Mesenchymal stem cell (in vitro differentiated cells and primary cell): ENCODE results near the gene TEX36.
A peak's percentile ranks its signal among the peaks of the same experiment; 100 is the strongest.

Source experiments
- DNase-seq: peaks from one replicate; pipeline ENCODE4 v3.0.0-alpha.2; 2013
- H2AFZ ChIP-seq: one replicate; pipeline ENCODE4 v1.6.1; 2013; ENCODE audit warnings: low read depth, mild to moderate bottlenecking, control low read depth, inconsistent platforms, low read length, moderate library complexity
- H2AK5ac ChIP-seq: 2 replicates; pipeline ENCODE4 v1.6.1; 2013; ENCODE audit warnings: low read length, moderate library complexity, mild to moderate bottlenecking, inconsistent platforms; ENCODE audit not compliant: severe bottlenecking
- H2BK120ac ChIP-seq: one replicate; pipeline ENCODE4 v1.6.1; 2013; ENCODE audit warnings: low read depth, mild to moderate bottlenecking, inconsistent platforms, low read length, moderate library complexity
- H2BK12ac ChIP-seq, 2 experiments: one replicate each; pipeline ENCODE4 v1.6.1; 2013; ENCODE audit warnings: inconsistent platforms in 2 of 2, low read length in 2 of 2, mild to moderate bottlenecking in 2 of 2, moderate library complexity in 2 of 2, control low read depth in 1 of 2
- H2BK15ac ChIP-seq: one replicate; pipeline ENCODE4 v1.6.1; 2013; ENCODE audit warnings: mild to moderate bottlenecking, low read depth, inconsistent platforms; ENCODE audit not compliant: poor library complexity, severe bottlenecking
- H2BK5ac ChIP-seq: 2 replicates; pipeline ENCODE4 v1.6.1; 2013; ENCODE audit warnings: low read depth, mild to moderate bottlenecking, low read length, control low read depth, inconsistent platforms; ENCODE audit not compliant: poor library complexity, severe bottlenecking
- H3K14ac ChIP-seq, 2 experiments: one replicate each; pipeline ENCODE4 v1.6.1; 2013; ENCODE audit warnings: inconsistent platforms in 2 of 2, low read length in 2 of 2, control low read depth in 1 of 2, mild to moderate bottlenecking in 1 of 2, moderate library complexity in 1 of 2
- H3K18ac ChIP-seq, 2 experiments: one replicate each; pipeline ENCODE4 v1.6.1; 2013; ENCODE audit warnings: inconsistent platforms in 2 of 2, low read length in 2 of 2, control low read depth in 1 of 2, low read depth in 1 of 2, mild to moderate bottlenecking in 1 of 2
- H3K23ac ChIP-seq, 2 experiments: one replicate each; pipeline ENCODE4 v1.6.1; 2013; ENCODE audit warnings: inconsistent platforms in 2 of 2, low read length in 2 of 2, mild to moderate bottlenecking in 2 of 2, moderate library complexity in 2 of 2, control low read depth in 1 of 2
- H3K27ac ChIP-seq: 2 replicates; pipeline ENCODE4 v1.5.1; 2013; ENCODE audit warnings: mild to moderate bottlenecking, moderate library complexity, low read length, control low read depth, inconsistent platforms; ENCODE audit not compliant: poor library complexity, severe bottlenecking
- H3K27me3 ChIP-seq, 2 experiments: 2 replicates each; pipeline versions ENCODE4 v1.6.1 to v1.7.0; 2013; ENCODE audit warnings: low read length in 2 of 2, mild to moderate bottlenecking in 2 of 2, moderate library complexity in 2 of 2, control low read depth in 1 of 2, inconsistent platforms in 1 of 2; ENCODE audit not compliant: control insufficient read depth in 1 of 2, insufficient read depth in 1 of 2
- H3K36me3 ChIP-seq, 2 experiments: 2 replicates each; pipeline versions ENCODE4 v1.6.1 to v1.7.0; 2013; ENCODE audit warnings: low read length in 2 of 2, control low read depth in 1 of 2, inconsistent platforms in 1 of 2, low read depth in 1 of 2, mild to moderate bottlenecking in 1 of 2; ENCODE audit not compliant: insufficient read depth in 2 of 2, control insufficient read depth in 1 of 2
- H3K4ac ChIP-seq, 2 experiments: one replicate each; pipeline ENCODE4 v1.6.1; 2013; ENCODE audit warnings: inconsistent platforms in 2 of 2, low read length in 2 of 2, mild to moderate bottlenecking in 2 of 2, moderate library complexity in 2 of 2, control low read depth in 1 of 2, low read depth in 1 of 2
- H3K4me1 ChIP-seq: 2 replicates; pipeline ENCODE4 v1.6.1; 2013; ENCODE audit warnings: low read depth, low read length, control low read depth; ENCODE audit not compliant: control insufficient read depth, insufficient read depth
- H3K4me2 ChIP-seq: 2 replicates; pipeline ENCODE4 v1.6.1; 2013; ENCODE audit warnings: low read length, mild to moderate bottlenecking, inconsistent platforms; ENCODE audit not compliant: poor library complexity, severe bottlenecking
- H3K4me3 ChIP-seq, 2 experiments: 2 replicates each; pipeline versions ENCODE4 v1.5.1 to v1.7.0; 2013; ENCODE audit warnings: low read length in 2 of 2, mild to moderate bottlenecking in 2 of 2, control low read depth in 1 of 2, low read depth in 1 of 2; ENCODE audit not compliant: insufficient read depth in 1 of 2
- H3K79me1 ChIP-seq: replicated peaks from 2 replicates; pipeline ENCODE4 v1.6.1; 2013; ENCODE audit warnings: mild to moderate bottlenecking, control low read depth, low read length, inconsistent platforms; ENCODE audit not compliant: poor library complexity, severe bottlenecking
- H3K9ac ChIP-seq: 2 replicates; pipeline ENCODE4 v1.7.0; 2013; ENCODE audit warnings: mild to moderate bottlenecking, low read length, moderate library complexity
- H3K9me3 ChIP-seq: 2 replicates; pipeline ENCODE4 v1.7.0; 2013; ENCODE audit warnings: mild to moderate bottlenecking, low read length; ENCODE audit not compliant: control insufficient read depth
- H4K8ac ChIP-seq: one replicate; pipeline ENCODE4 v1.6.1; 2013; ENCODE audit warnings: inconsistent platforms, mild to moderate bottlenecking, low read length, moderate library complexity
- H4K91ac ChIP-seq: one replicate; pipeline ENCODE4 v1.6.1; 2013; ENCODE audit warnings: mild to moderate bottlenecking, low read length, inconsistent platforms
- WGBS: methylation state at CpG from one replicate; pipeline ENCODE4 v1.1.7; 2013; ENCODE audit warnings: mixed read lengths; 5-methylcytosine and 5-hydroxymethylcytosine counted together

Gene TEX36

DNA sequence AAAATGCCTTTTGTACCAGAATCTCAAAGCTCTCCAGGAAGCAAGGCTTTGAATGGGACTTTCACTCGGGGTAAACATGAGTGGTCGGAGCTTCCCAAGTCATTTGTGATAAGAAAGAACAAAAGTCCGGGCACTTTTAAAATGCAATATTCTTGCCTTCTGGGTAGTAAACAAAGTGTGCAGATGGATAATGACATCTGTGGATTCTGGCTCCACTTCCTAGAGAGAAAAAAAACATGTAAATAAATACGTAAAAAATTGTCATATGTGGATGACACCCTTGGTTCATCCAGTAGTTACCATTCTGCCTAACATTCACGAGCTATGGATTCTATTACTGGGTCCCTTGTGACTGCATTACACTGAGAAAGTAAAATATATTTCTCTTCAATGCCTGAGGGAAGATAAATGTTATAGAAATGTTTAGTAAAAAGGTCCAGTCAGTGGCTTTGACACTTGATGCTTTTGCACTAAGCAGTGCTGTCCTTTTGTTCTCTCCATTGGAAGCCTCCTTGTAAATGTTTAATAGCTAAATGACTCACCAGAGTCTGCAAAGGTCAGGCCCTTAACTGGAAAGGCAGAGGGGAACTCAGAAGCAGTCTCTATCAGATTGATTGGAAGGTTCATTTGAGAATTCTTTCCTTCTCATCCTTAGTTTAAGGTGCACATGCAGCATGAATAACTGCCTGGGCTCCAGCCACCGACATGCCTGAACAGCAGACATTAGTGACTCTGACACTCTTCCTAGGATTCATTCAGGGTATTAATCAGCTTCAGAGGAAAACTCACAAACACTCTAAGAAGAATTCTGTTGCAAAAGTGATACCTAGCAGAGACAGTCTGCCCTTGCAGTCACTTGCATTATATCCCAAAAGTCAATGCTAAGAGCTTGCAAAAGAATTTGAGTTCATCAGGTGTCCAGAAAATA, 24.8 kb upstream of the TEX36 start:
- H3K23ac ChIP-seq: no peak overlapping the region
- peaks cover 1% of the 10 kb centered on the region for H3K79me1 ChIP-seq
- H3K9ac ChIP-seq: no peak overlapping the region
- no peak overlapping the region for H2BK5ac ChIP-seq
- peak overlapping the region; percentile 43 for H3K27ac ChIP-seq
- 76% methylated on average over 6 of the region's 6 CpGs for WGBS
- no peak overlapping the region for H2BK120ac ChIP-seq
- H4K8ac ChIP-seq: no peak overlapping the region
- peaks cover 3% of the 10 kb centered on the region for H3K4me1 ChIP-seq
- no peak overlapping the region for H4K91ac ChIP-seq
- H3K27me3 ChIP-seq: no peaks in the 10 kb centered on the region
- H3K18ac ChIP-seq: no peak overlapping the region
- H2BK12ac ChIP-seq: no peak overlapping the region
- H2AK5ac ChIP-seq: peak overlapping the region; percentile 54
- no peak overlapping the region for H3K14ac ChIP-seq
- H3K9me3 ChIP-seq: no peaks in the 10 kb centered on the region
- no peak overlapping the region for H3K4ac ChIP-seq
- DNase-seq: peak; percentile 69
- no peak overlapping the region for H2AFZ ChIP-seq
- H2BK15ac ChIP-seq: no peak overlapping the region
- H3K4me2 ChIP-seq: no peak overlapping the region
- no peak overlapping the region for H3K4me3 ChIP-seq
- peaks cover 0 to 4% of the 10 kb centered on the region in 2 experiments for H3K36me3 ChIP-seq

DNA sequence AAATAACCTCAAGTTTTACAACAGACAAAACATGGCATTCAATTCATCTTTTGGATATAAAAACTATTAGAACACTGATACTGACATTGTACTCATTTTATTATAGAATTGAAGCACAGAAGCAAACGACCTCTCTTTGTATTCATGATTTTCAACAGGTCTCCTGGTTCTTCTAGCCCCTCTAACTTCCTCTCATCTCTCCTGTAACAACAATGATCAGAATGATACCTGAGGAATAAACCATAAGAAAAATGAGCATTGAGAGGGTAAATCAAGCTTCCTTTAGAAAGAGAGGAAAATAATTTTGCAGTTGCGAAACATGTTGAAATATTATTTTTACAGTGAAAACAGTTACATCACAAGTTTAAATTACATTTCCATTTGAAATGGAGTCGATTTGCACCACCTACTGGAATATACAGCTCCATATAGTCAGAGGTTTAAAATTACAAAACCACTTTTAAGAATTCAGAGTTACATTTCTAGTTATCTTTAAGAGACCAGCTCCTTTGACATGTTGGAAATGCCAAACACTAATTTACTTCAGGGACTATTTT, 17.5 kb upstream of the TEX36 start:
- no peak for DNase-seq
- no peaks in the 10 kb centered on the region for H3K36me3 ChIP-seq
- H3K27ac ChIP-seq: no peak overlapping the region
- no peak overlapping the region for H3K4me3 ChIP-seq
- H4K8ac ChIP-seq: no peak overlapping the region
- H3K18ac ChIP-seq: no peak overlapping the region
- H2BK12ac ChIP-seq: no peak overlapping the region
- WGBS: 43% methylated on average over 2 of the region's 3 CpGs
- no peak overlapping the region for H2BK5ac ChIP-seq
- H4K91ac ChIP-seq: no peak overlapping the region
- H3K4ac ChIP-seq: no peak overlapping the region
- no peak overlapping the region for H3K4me2 ChIP-seq
- no peak overlapping the region for H2AFZ ChIP-seq
- no peak overlapping the region for H2BK120ac ChIP-seq
- no peak overlapping the region for H3K14ac ChIP-seq
- peak overlapping the region; percentile 53 for H3K9ac ChIP-seq
- H3K9me3 ChIP-seq: no peaks in the 10 kb centered on the region
- no peak overlapping the region for H2AK5ac ChIP-seq
- H3K27me3 ChIP-seq: peaks cover 5 to 7% of the 10 kb centered on the region in 2 experiments
- no peak overlapping the region for H2BK15ac ChIP-seq
- no peaks in the 10 kb centered on the region for H3K79me1 ChIP-seq
- H3K23ac ChIP-seq: no peak overlapping the region
- no peaks in the 10 kb centered on the region for H3K4me1 ChIP-seq

DNA sequence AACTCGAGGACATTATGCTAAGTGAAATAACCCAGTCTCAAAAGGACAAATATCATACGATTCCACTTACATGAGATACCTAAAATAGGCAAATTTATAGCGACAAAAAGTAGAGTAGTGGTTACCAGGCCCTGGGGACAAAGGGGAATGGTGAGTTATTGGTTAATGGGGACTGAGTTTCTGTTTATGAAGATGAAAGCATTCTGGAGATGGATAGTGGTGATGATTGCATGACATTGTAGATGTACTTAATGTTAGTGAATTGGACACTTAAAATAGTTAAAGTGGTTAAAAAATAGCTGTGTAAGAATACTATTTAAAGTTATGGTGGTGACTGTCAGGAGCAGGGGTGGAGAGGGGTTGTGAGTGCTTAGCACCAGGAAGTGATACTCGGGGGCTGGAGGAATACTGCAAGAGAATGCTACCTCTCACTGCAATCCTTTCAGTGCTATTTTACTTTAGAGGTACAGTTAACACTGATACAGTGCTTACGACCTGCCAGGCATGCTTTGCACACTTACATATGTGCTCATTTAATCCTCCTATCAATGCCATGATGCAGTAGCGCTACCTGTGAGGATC, 16.7 kb upstream of the TEX36 start:
- H2BK12ac ChIP-seq: no peak overlapping the region
- no peaks in the 10 kb centered on the region for H3K36me3 ChIP-seq
- no peak overlapping the region for H3K27ac ChIP-seq
- H3K14ac ChIP-seq: no peak overlapping the region
- H3K4me1 ChIP-seq: no peaks in the 10 kb centered on the region
- no peak overlapping the region for H2AFZ ChIP-seq
- H2AK5ac ChIP-seq: no peak overlapping the region
- no peak overlapping the region for H3K4ac ChIP-seq
- peak overlapping the region; percentile 50 for H4K8ac ChIP-seq
- DNase-seq: no peak
- no peak overlapping the region for H2BK5ac ChIP-seq
- peaks cover 5 to 7% of the 10 kb centered on the region in 2 experiments for H3K27me3 ChIP-seq
- no peaks in the 10 kb centered on the region for H3K9me3 ChIP-seq
- no peak overlapping the region for H3K4me3 ChIP-seq
- H2BK120ac ChIP-seq: no peak overlapping the region
- H2BK15ac ChIP-seq: no peak overlapping the region
- H3K23ac ChIP-seq: no peak overlapping the region
- H3K79me1 ChIP-seq: no peaks in the 10 kb centered on the region
- no peak overlapping the region for H4K91ac ChIP-seq
- no peak overlapping the region for H3K4me2 ChIP-seq
- H3K18ac ChIP-seq: no peak overlapping the region
- 85% methylated on average over 5 of the region's 6 CpGs for WGBS
- H3K9ac ChIP-seq: no peak overlapping the region

DNA sequence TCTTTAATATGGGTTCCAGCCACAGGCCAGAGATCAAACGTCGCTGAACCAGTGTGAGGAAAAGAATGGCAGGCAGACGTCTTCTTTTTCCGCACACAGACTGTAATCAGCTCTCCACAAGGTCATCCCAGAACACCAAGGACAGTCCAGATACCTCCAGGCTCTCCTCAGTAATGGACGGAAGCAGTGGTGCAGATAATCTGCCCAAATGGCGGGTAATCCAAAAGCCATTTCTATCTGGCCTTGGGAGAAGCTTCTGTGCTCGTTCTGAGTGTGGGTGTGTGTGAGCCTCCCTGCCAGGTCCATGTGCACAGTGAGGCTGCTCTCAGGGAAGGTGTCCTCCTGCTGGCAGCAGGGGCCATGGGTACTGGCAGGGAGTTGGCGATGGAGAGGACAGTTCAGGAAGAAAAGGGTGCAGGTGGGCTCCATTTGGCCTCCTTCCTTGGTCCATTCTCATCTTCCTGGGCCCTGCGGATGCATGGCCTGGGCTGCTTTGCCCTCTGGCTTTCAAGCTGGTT, 15.6 kb upstream of the TEX36 start:
- Histone ChIP-seq H3K4ac (no peak overlapping the region), H3K4me1 (no peaks in the 10 kb centered on the region), H2AFZ (no peak overlapping the region), H3K9me3 (no peaks in the 10 kb centered on the region), H3K18ac (no peak overlapping the region), H2BK120ac (no peak overlapping the region), H2BK5ac (no peak overlapping the region), H2AK5ac (no peak overlapping the region), H3K79me1 (no peaks in the 10 kb centered on the region), H3K14ac (no peak overlapping the region), H4K8ac (no peak overlapping the region), H3K4me2 (no peak overlapping the region), H3K23ac (no peak overlapping the region), H3K9ac (no peak overlapping the region), H3K27ac (no peak overlapping the region), H2BK12ac (no peak overlapping the region), H3K4me3 (no peak overlapping the region), H4K91ac (no peak overlapping the region), H2BK15ac (no peak overlapping the region), H3K27me3 (peaks cover 5 to 7% of the 10 kb centered on the region in 2 experiments), H3K36me3 (no peaks in the 10 kb centered on the region)
- no peak for DNase-seq
- WGBS: 78% methylated on average over 9 of the region's 9 CpGs
